ENCODE measurements around the gene SH3GL2.

The SH3GL2 gene

GRCh38 chr9:17578911-17579793 is at the start of gene SH3GL2:
Gene SH3GL2, plus strand, starts transcription at chr9:17579066.
- DNase-seq = no peak

DNA sequence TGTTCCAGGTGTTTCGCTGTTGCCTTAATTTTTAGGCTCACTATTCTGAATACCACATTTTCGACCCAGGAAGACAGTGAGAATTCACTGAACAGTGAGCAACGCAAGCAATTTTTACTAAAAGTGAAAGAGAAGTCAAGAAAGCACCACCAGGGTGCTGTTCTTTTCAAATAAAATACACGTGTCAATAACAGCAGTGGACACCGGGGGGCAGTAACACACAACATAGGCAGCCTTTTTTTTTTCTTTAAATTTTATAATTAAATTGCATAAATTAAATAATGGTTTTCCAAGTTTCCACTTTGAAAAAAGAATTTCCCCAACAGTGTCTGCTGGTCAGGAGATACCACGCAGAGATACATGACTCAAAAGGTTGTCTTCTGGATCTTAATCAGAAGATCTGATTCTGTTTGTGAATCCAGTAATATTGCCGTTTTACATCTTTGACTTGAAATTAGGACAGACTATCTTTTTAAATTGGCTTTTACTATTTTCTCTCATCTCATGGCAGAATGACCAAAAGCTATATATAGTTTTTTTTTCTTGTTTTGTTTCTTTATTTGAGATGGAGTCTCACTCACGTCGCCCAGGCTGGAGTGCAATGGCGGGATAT is 47.1 kb upstream of the SH3GL2 start:
- DNase-seq = no peak

DNA sequence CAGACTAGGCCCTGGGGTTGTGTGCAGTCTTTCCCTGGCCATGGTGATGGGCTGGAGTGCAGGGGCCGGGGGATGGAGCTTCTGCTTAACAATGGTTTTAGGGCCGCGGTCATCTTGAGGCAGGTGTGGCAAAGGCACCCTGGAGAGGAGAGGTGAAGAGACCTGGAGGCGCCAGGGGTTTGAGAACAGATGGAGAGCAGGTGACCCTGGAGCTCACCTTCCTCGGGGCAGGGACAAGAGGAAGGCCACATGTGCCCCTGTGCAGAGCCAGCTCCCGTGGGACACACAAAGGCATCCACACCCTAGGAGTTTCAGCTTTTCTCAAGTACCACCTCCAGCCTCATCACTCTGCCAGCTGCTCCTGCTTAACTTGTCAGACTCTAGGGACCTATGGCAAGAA is 46.4 kb upstream of the SH3GL2 start:
- no peak for DNase-seq

DNA sequence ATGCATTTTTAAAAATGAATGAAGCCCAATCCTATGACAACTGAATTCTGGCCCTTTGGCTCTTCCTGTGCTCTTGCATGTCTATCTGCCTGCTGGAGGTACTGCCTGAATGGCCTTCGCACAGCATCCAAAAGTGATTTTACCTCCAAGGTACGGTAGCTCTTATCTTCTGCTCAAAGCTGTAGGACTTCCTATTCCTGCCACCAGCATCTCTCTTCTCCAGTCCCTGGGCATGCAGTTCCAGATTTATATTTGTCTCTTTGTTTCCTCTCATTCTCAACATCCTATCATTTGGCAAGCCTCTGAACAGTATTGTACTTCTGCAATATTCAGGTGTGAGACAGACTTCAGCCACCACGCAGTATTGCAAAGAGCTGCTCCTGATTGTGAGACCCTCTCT is 43.7 kb upstream of the SH3GL2 start:
- DNase-seq = no peak

- DNase-seq = no peak
Measured at GRCh38 chr9:17536027-17536426, 42.8 kb upstream of the SH3GL2 start.

DNA sequence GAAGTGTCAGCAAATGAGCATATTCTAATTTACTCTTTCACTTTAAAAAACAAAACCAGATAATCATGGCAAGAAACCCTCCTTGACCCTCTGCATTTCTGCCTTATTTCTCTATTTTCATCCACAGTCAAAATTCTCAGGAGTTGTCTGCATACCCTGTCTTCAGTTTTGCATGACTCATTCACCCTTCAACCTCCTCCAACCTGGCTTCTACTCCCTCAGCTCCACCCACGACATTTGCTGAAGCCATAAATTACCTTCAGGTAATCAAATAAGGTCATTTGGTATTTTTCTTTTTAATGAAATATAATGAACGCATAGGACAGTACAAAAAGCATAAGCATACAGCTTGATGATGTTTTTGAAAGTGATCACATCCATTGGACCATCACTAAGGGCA is 27.8 kb upstream of the SH3GL2 start:
- no peak for DNase-seq

DNA sequence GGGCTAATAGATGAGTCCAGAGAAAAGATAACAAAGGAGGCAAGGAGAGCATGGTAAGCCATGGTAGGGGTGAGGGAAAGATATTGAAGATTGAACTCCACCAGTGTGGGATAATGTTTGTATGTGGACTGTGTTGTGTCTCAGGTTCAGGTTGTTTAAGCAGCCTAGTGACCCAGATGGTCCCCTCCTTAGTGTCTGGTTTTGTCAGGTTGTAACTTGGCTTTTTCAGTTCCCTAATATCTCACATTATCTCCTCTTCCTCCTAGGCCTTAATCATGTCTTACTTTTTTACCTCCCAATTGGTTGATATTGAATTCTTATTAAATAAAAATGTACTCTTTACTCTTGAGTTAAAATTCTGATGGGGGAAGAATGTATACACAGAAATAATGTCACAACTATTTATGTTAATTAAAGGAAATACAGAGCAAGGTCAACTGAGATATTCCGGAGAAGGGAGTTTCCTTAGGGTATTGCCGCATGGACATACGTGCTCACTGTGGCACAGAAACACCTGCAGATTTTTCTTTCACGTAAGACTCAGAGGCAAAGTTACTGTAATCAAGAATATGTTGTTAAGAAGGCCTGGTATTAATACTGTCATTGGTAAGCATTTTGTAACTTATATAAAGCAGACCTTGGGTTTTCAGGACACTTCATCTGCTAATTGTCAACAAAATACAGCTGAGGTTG is 23.4 kb upstream of the SH3GL2 start:
- DNase-seq = no peak

GRCh38 chr9:17556255-17556654 is 22.6 kb upstream of the SH3GL2 start:
- DNase-seq = no peak

- no peak for DNase-seq
Measured at GRCh38 chr9:17556935-17557334, 21.9 kb upstream of the SH3GL2 start.

- DNase-seq = no peak
Measured at GRCh38 chr9:17571825-17572224, 7.0 kb upstream of the SH3GL2 start.

GRCh38 chr9:17574342-17574741 is 4.5 kb upstream of the SH3GL2 start:
- no peak for DNase-seq

GRCh38 chr9:17578577-17578910 is 322 bp upstream of the SH3GL2 start:
- DNase-seq = no peak

GRCh38 chr9:17580119-17580518 is 1.3 kb downstream of the SH3GL2 start:
- DNase-seq = no peak

DNA sequence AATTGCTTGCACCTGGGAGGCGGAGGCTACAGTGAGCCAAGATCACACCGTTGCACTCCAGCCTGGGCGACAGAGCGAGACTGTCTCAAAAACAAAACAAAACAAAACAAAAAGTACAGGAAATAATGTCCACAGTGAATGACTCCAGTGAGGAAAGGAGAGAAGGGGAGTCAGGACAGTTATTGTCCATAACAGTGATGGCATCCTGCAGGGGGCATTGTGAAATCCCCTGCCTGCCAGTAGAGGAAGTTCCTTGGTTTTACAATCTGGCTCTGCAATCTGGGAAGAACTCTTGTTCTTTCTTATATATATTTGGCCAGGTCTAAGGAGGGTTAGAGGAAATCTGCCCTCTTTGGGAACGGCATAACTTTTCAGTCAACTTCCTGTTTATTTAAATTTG is 8.2 kb downstream of the SH3GL2 start:
- no peak for DNase-seq

- DNase-seq = no peak
Measured at GRCh38 chr9:17588395-17588794, 9.5 kb downstream of the SH3GL2 start.

GRCh38 chr9:17588941-17589340 is 10.1 kb downstream of the SH3GL2 start:
- DNase-seq = no peak

- no peak for DNase-seq
Measured at GRCh38 chr9:17589771-17590170, 10.9 kb downstream of the SH3GL2 start.

DNA sequence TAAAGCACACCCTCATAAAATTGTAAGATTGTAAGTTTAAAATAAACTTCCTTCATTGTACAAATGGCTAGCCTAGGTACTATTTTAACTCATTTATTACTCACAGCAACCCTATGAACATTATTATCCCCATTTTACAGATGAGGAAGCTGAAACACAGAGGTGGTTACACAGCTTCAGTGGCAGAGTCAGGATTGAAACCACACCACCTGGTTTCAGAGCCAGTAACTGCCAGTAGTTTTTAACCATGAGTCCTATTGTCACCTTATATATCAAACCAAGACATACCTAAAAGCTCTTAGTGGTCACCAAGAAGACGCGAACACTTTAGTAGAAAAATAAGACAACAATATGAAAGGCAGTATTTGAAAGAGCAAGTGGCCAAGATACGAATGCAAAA is 16.1 kb downstream of the SH3GL2 start:
- no peak for DNase-seq

- DNase-seq = no peak
Measured at GRCh38 chr9:17597977-17598376, 19.1 kb downstream of the SH3GL2 start.

DNA sequence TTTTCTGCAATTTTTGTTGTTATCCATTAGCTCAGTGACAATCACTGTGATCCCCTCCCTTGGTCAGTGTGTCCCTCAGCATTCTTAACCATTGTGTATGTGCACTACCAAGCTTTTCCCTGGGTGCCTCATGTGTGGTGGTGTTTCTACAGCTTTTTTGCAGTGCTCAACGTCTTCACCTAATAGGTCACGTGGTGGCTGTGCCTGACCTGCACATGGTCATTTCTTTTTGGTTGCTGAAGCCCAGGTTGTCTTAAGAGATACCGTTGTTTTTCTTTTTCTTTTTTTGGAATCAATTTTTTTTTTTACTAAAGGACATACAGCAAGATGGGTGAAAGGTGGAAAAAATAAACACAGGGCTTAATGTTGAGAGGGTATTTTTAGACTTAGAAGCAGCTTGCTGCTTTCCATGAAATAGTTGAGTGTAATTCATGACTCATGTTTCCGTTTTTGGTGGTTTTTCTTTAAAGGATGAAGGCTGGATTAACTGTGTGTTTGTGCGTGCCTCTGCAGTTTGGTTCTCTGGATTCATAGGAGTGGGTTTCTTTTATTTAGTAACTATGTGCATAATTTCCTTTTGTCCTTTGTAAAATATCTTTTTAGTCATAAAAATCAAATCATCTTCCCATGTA is 22.2 kb downstream of the SH3GL2 start:
- DNase-seq = no peak

- no peak for DNase-seq
Measured at GRCh38 chr9:17604556-17604955, 25.7 kb downstream of the SH3GL2 start.

GRCh38 chr9:17609312-17610005 is 30.6 kb downstream of the SH3GL2 start:
- no peak for DNase-seq

GRCh38 chr9:17611342-17611741 is 32.5 kb downstream of the SH3GL2 start:
- DNase-seq = no peak
